ENCODE measurements around the gene GLG1.

GRCh38 chr16:74580833-74581232, 26.1 kb downstream of the GLG1 start:
- no peak for TF ChIP-seq POLR2A (IDR thresholded peaks at IDR 0.05; ENCODE audit: low read length)
- TF ChIP-seq GATA1 (IDR thresholded peaks at IDR 0.05; ENCODE audit: low read depth, low read length) = no peak
